ENCODE data around the gene MUC4.

GRCh38 chr3:195773956-195774537 is 37.7 kb downstream of the MUC4 start:
- TF ChIP-seq, protein P1, sequence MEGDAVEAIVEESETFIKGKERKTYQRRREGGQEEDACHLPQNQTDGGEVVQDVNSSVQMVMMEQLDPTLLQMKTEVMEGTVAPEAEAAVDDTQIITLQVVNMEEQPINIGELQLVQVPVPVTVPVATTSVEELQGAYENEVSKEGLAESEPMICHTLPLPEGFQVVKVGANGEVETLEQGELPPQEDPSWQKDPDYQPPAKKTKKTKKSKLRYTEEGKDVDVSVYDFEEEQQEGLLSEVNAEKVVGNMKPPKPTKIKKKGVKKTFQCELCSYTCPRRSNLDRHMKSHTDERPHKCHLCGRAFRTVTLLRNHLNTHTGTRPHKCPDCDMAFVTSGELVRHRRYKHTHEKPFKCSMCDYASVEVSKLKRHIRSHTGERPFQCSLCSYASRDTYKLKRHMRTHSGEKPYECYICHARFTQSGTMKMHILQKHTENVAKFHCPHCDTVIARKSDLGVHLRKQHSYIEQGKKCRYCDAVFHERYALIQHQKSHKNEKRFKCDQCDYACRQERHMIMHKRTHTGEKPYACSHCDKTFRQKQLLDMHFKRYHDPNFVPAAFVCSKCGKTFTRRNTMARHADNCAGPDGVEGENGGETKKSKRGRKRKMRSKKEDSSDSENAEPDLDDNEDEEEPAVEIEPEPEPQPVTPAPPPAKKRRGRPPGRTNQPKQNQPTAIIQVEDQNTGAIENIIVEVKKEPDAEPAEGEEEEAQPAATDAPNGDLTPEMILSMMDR (IDR thresholded peaks at IDR 0.05): no peak
- TF ChIP-seq POLR2A (IDR thresholded peaks at IDR 0.05): no peak

Measured in Peyer's patch (tissue), 4 donors.